Measurements from ENCODE around the gene COG8. TPM values are rescaled to one million over a fixed set of nuclear protein-coding genes. Genes with fewer than 3 reads are reported as not detected.

COG8 gene, protein sequence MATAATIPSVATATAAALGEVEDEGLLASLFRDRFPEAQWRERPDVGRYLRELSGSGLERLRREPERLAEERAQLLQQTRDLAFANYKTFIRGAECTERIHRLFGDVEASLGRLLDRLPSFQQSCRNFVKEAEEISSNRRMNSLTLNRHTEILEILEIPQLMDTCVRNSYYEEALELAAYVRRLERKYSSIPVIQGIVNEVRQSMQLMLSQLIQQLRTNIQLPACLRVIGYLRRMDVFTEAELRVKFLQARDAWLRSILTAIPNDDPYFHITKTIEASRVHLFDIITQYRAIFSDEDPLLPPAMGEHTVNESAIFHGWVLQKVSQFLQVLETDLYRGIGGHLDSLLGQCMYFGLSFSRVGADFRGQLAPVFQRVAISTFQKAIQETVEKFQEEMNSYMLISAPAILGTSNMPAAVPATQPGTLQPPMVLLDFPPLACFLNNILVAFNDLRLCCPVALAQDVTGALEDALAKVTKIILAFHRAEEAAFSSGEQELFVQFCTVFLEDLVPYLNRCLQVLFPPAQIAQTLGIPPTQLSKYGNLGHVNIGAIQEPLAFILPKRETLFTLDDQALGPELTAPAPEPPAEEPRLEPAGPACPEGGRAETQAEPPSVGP
- total RNA-seq: 39.4 and 45.4 TPM in 2 replicates

- DNase-seq (ENCODE audit: low read depth): peak; percentile 91
- H3K4me3 ChIP-seq (ENCODE audit: low read depth, low read length): peak within 1 kb of the TSS; percentile 90
- TF ChIP-seq CTCF (conservative IDR thresholded peaks at IDR 0.05; ENCODE audit: low read depth, low read length): peak; percentile 72
Observed at GRCh38 chr16:69339289-69340094, at the start of gene COG8, which contains the start of gene NIP7. Gene COG8 (minus strand): TSS chr16:69339564. CDS start chr16:69339552, 12 bp downstream. Gene NIP7 (plus strand): TSS chr16:69339772. CDS start chr16:69339830, 58 bp downstream.

DNA sequence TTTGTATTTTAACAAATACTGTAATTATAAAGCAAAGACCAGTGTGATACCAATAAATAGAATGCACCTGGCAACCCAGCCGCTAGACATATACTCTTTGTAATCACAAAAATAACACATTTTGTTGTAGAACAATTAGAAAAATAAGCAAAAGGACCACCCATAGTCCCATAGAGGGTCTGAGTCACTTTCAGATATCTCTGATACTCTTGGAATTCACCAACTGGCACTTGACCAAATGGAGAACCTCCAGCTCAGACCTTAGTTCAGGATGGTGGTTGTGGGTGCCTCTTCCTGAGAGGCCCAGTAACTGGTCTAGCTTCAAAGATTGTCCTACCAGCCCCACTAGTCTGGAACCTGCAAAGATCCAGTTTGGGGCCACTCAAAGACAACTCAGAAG lies 47.2 kb upstream of the COG8 start:
- TF ChIP-seq CTCF (conservative IDR thresholded peaks at IDR 0.05; ENCODE audit: low read depth, low read length): no peak
- DNase-seq (ENCODE audit: low read depth): no peak
- peak overlapping the region; percentile 65 for H3K4me3 ChIP-seq (ENCODE audit: low read depth, low read length)

GRCh38 chr16:69384974-69385373 lies 45.6 kb upstream of the COG8 start:
- peak overlapping the region; percentile 65 for H3K4me3 ChIP-seq (ENCODE audit: low read depth, low read length)
- no peak for TF ChIP-seq CTCF (conservative IDR thresholded peaks at IDR 0.05; ENCODE audit: low read depth, low read length)
- DNase-seq (ENCODE audit: low read depth): no peak

GRCh38 chr16:69382421-69382820 lies 43.1 kb upstream of the COG8 start:
- DNase-seq (ENCODE audit: low read depth): no peak
- TF ChIP-seq CTCF (conservative IDR thresholded peaks at IDR 0.05; ENCODE audit: low read depth, low read length): no peak
- no peak overlapping the region for H3K4me3 ChIP-seq (ENCODE audit: low read depth, low read length)

- no peak for TF ChIP-seq CTCF (conservative IDR thresholded peaks at IDR 0.05; ENCODE audit: low read depth, low read length)
- no peak for DNase-seq (ENCODE audit: low read depth)
Observed at GRCh38 chr16:69381231-69381630, 41.9 kb upstream of the COG8 start.

GRCh38 chr16:69378760-69379159 lies 39.4 kb upstream of the COG8 start:
- no peak overlapping the region for H3K4me3 ChIP-seq (ENCODE audit: low read depth, low read length)
- no peak for DNase-seq (ENCODE audit: low read depth)
- TF ChIP-seq CTCF (conservative IDR thresholded peaks at IDR 0.05; ENCODE audit: low read depth, low read length): no peak

More at GRCh38 chr16:69381231-69381630, 41.9 kb upstream of the COG8 start:
- H3K4me3 ChIP-seq (ENCODE audit: low read depth, low read length): no peak overlapping the region

All from epithelial cell of proximal tubule (primary cell).